ENCODE data around the gene DNASE1. TPM values are rescaled to one million over a fixed set of nuclear protein-coding genes. Genes with fewer than 3 reads are reported as not detected.

DNASE1 gene
- total and polyA plus RNA-seq, 9 of the 15 experiments (the other 6 are each of a cell fraction or from before 2014, with no cell fraction given): 0.53 to 10.1 (median 5.9) TPM

DNA sequence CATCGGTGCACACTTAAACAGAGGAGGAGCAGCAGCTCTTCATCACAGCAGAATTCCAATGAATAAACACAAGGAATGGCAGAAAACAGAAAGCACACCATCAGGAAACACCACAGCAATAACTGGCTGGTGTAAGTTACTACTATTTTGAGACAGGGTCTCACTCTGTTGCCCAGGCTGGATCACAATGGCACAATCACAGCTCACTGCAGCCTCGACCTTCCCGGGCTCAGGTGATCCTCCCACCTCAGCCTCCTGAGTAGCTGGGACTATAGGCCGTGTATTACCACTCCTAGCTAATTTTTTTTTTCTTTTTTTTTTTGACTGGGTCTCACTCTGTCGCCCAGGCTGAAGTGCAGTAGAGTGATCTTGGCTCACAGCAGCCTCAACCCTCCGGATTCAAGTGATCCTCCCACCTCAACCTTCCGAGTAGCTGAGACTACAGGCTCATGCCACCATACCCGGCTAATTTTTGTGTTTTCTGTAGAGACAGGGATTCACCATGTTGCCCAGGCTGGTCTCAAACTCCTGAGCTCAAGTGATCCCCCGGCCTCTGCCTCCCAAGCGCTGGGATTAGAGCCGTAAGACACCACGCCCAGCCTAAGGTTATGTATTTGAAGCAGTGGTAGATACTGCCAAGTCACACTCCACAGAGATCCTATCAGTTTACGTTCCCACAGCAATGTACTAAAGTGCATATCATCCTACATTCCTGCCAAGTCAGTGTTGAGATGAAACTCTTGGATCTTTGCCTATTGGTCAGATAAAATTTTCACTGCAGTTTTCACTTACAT lies 42.1 kb downstream of the DNASE1 start (continued):
- TF ChIP-seq RERE (CRISPR knock-in tag; IDR thresholded peaks at IDR 0.05; ENCODE audit: borderline replicate concordance) (no peak), HCFC1 (IDR thresholded peaks at IDR 0.05; ENCODE audit: low read depth, low read length) (0 out of 2 replicates have a peak, but pooled peaks have one; percentile 6), BRCA1 (IDR thresholded peaks at IDR 0.05) (no peak), BRCA1 (CRISPR knock-in tag; IDR thresholded peaks at IDR 0.05) (no peak), TBL1XR1 (IDR thresholded peaks at IDR 0.05; ENCODE audit: low read length in 2 of 2) (peak in 1 of 2 experiments; percentile 57; a peak in 1 of 4 replicates), SPI1 (IDR thresholded peaks at IDR 0.05; ENCODE audit: borderline replicate concordance, low read depth, low read length) (no peak), SOX6 (IDR thresholded peaks at IDR 0.05) (peak; percentile 12; the same call in 1 of the 2 replicates), ARNT (IDR thresholded peaks at IDR 0.05) (no peak), HIVEP1 (CRISPR knock-in tag; IDR thresholded peaks at IDR 0.05) (no peak), MTA3 (IDR thresholded peaks at IDR 0.05; ENCODE audit: borderline replicate concordance) (no peak), ESRRA (IDR thresholded peaks at IDR 0.05; ENCODE audit: borderline replicate concordance, low read depth) (no peak), NR4A1 (CRISPR knock-in tag; IDR thresholded peaks at IDR 0.05) (no peak), NR4A1 (tag; IDR thresholded peaks at IDR 0.05) (no peak)
- TF ChIP-seq, protein P1, sequence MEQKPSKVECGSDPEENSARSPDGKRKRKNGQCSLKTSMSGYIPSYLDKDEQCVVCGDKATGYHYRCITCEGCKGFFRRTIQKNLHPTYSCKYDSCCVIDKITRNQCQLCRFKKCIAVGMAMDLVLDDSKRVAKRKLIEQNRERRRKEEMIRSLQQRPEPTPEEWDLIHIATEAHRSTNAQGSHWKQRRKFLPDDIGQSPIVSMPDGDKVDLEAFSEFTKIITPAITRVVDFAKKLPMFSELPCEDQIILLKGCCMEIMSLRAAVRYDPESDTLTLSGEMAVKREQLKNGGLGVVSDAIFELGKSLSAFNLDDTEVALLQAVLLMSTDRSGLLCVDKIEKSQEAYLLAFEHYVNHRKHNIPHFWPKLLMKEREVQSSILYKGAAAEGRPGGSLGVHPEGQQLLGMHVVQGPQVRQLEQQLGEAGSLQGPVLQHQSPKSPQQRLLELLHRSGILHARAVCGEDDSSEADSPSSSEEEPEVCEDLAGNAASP (IDR thresholded peaks at IDR 0.05): no peak
- TF ChIP-seq, protein P2, sequence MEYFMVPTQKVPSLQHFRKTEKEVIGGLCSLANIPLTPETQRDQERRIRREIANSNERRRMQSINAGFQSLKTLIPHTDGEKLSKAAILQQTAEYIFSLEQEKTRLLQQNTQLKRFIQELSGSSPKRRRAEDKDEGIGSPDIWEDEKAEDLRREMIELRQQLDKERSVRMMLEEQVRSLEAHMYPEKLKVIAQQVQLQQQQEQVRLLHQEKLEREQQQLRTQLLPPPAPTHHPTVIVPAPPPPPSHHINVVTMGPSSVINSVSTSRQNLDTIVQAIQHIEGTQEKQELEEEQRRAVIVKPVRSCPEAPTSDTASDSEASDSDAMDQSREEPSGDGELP (CRISPR knock-in tag; IDR thresholded peaks at IDR 0.05; ENCODE audit: borderline replicate concordance): no peak
